ENCODE results near the gene MSI2.

DNA sequence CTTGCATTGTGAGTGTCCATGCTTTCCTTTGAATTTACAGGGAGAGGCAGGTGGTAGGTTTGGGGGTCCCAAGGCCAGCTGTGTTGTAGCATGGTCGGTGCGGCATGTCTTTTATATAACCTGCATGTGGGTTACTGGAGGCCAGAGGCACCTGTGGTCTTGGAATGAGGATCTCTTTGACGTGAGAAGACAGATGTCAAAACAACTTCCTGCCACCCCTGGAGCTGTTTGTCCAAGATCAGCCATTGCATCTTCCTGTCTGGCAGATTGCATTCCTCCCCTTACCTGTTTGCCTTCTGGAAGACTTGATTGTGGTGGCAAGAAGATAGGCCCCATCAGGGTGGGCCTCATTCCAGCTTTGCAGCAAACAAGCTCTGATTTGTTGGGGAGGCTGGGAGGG, 175.1 kb downstream of the MSI2 start:
- TF ChIP-seq POLR2AphosphoS5 (IDR thresholded peaks at IDR 0.05; ENCODE audit: borderline replicate concordance, low read depth, low read length), result no peak
- TF ChIP-seq FOXP2 (optimal IDR thresholded peaks at IDR 0.05; ENCODE audit: control extremely low read depth, extremely low read length, insufficient read depth), result no peak
- TF ChIP-seq EZH2 (IDR thresholded peaks at IDR 0.05), result no peak

All from SK-N-MC (cell line).